ENCODE data around the gene PPP1R13B.

The PPP1R13B gene

DNA sequence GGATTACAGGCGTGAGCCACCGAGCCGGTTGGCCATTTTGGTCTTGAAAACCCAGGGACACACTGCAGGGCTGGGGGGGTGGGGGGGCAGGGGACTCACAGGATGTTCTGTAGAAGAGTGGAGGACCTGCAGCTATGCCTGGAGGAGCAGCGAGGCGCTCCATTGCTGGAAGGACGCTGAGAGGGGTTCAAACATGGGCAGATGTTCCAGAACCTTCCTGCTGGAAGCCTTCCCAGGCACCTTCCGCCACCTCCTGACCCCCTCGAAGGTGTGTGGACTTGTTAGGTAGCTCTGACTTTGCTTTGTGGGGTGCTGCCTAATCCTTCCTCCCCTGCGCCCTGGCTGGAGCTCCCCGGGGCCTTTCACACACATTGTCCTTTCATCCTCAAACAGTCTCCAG is 19.6 kb upstream of the PPP1R13B start:
- Histone ChIP-seq H3K4me1 (ENCODE audit: control insufficient read depth, insufficient read depth, low read length) (no peaks in the 10 kb centered on the region), H3K4me3 (ENCODE audit: low read depth, low read length) (no peak overlapping the region), H3K27me3 (ENCODE audit: control insufficient read depth, insufficient read depth, low read length) (no peaks in the 10 kb centered on the region), H3K9me3 (ENCODE audit: control insufficient read depth, insufficient read depth, low read length) (no peaks in the 10 kb centered on the region), H3K9ac (ENCODE audit: low read depth, low read length) (no peak overlapping the region), H3K36me3 (ENCODE audit: control insufficient read depth, insufficient read depth, low read length) (no peaks in the 10 kb centered on the region)

DNA sequence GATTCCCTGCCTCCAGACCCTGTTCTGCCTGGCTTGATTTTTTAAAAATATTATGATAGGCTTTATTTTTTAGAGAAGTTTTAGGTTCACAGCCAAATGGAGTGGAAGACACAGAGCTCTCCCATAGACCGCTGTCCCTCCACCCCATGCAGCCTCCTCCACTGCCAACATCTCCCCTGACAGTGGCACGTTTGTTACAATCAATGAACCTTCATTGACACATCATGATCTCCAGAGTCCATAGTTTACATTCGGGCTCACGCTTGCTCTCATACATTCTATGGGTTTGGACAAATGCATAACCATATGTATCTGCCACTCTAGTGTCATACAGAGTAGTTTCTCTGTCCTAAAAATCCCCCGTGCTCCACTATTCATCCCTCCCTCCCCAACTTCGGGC is 15.9 kb upstream of the PPP1R13B start:
- Histone ChIP-seq H3K9ac (ENCODE audit: low read depth, low read length) (no peak overlapping the region), H3K4me3 (ENCODE audit: low read depth, low read length) (no peak overlapping the region), H3K4me1 (ENCODE audit: control insufficient read depth, insufficient read depth, low read length) (no peaks in the 10 kb centered on the region), H3K36me3 (ENCODE audit: control insufficient read depth, insufficient read depth, low read length) (no peaks in the 10 kb centered on the region), H3K9me3 (ENCODE audit: control insufficient read depth, insufficient read depth, low read length) (no peaks in the 10 kb centered on the region), H3K27me3 (ENCODE audit: control insufficient read depth, insufficient read depth, low read length) (no peaks in the 10 kb centered on the region)

DNA sequence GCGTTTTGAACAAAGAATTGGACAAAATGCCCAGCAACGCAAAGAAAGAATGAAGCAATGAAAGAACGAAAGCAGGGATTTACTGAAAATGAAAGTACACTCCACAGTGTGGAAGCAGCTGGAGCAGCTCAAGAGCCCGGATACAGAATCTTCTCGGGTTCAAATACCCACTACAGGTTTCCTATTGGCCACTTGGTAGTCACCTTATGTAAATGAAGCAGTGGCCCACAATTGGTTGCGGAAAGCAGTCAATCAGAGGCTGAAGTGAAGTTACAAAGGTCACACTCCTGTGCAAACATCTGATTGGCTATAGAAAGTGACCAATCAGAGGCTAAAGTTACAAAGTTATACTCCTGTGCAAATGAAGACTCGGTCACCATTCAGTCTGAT is 15.0 kb upstream of the PPP1R13B start:
- Histone ChIP-seq H3K36me3 (ENCODE audit: control insufficient read depth, insufficient read depth, low read length) (no peaks in the 10 kb centered on the region), H3K9me3 (ENCODE audit: control insufficient read depth, insufficient read depth, low read length) (no peaks in the 10 kb centered on the region), H3K4me1 (ENCODE audit: control insufficient read depth, insufficient read depth, low read length) (no peaks in the 10 kb centered on the region), H3K9ac (ENCODE audit: low read depth, low read length) (no peak overlapping the region), H3K27me3 (ENCODE audit: control insufficient read depth, insufficient read depth, low read length) (no peaks in the 10 kb centered on the region), H3K4me3 (ENCODE audit: low read depth, low read length) (no peak overlapping the region)

- Histone ChIP-seq H3K4me1 (ENCODE audit: control insufficient read depth, insufficient read depth, low read length) (peaks cover 3% of the 10 kb centered on the region), H3K9ac (ENCODE audit: low read depth, low read length) (no peak overlapping the region), H3K36me3 (ENCODE audit: control insufficient read depth, insufficient read depth, low read length) (no peaks in the 10 kb centered on the region), H3K4me3 (ENCODE audit: low read depth, low read length) (no peak overlapping the region), H3K9me3 (ENCODE audit: control insufficient read depth, insufficient read depth, low read length) (no peaks in the 10 kb centered on the region), H3K27me3 (ENCODE audit: control insufficient read depth, insufficient read depth, low read length) (no peaks in the 10 kb centered on the region)
These were observed 14.3 kb upstream of the PPP1R13B start for GRCh38 chr14:103861413-103862392.

- H3K4me1 ChIP-seq (ENCODE audit: control insufficient read depth, insufficient read depth, low read length), result peaks cover 15% of the 10 kb centered on the region
- no peaks in the 10 kb centered on the region for H3K36me3 ChIP-seq (ENCODE audit: control insufficient read depth, insufficient read depth, low read length)
- no peaks in the 10 kb centered on the region for H3K27me3 ChIP-seq (ENCODE audit: control insufficient read depth, insufficient read depth, low read length)
- no peak overlapping the region for H3K4me3 ChIP-seq (ENCODE audit: low read depth, low read length)
- no peak overlapping the region for H3K9ac ChIP-seq (ENCODE audit: low read depth, low read length)
- no peaks in the 10 kb centered on the region for H3K9me3 ChIP-seq (ENCODE audit: control insufficient read depth, insufficient read depth, low read length)
These were observed 12.2 kb upstream of the PPP1R13B start for GRCh38 chr14:103859416-103860202.

DNA sequence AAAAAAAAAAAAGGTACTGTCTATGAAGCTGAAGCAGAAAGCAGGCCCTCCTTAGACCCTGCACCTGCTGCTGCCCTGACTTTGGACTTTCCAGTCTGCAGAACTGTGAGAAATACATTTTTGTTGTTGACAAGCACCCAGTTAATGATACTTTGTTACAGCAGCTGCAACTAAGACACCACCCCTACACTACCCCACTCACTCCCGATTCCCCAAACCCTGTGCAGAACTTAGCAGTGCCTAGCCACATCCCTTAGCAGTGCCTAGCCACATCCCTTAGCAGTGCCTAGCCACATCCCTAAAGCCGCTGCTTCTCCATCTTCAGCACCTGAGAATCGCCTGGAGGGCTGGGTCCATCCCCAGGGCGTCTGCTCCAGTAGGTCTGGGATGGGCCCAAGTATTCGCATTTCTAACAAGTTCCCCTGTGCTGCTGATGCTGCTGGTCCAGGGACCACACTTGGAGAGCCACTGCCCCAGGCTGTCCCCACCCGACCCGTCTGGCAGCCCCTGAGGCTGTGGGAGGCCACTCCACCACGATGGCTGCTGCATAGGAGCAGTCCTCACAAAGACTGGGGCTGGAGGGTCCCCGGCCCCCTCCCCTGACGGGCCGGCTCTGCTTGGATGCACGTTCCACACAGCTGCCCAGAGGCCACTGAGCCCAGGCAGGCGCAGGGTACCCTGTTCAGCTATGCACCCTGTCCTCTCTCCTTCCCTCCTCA is 10.8 kb upstream of the PPP1R13B start:
- Histone ChIP-seq H3K36me3 (ENCODE audit: control insufficient read depth, insufficient read depth, low read length) (no peaks in the 10 kb centered on the region), H3K4me1 (ENCODE audit: control insufficient read depth, insufficient read depth, low read length) (peaks cover 15% of the 10 kb centered on the region), H3K4me3 (ENCODE audit: low read depth, low read length) (no peak overlapping the region), H3K9me3 (ENCODE audit: control insufficient read depth, insufficient read depth, low read length) (no peaks in the 10 kb centered on the region), H3K27me3 (ENCODE audit: control insufficient read depth, insufficient read depth, low read length) (no peaks in the 10 kb centered on the region), H3K9ac (ENCODE audit: low read depth, low read length) (no peak overlapping the region)

DNA sequence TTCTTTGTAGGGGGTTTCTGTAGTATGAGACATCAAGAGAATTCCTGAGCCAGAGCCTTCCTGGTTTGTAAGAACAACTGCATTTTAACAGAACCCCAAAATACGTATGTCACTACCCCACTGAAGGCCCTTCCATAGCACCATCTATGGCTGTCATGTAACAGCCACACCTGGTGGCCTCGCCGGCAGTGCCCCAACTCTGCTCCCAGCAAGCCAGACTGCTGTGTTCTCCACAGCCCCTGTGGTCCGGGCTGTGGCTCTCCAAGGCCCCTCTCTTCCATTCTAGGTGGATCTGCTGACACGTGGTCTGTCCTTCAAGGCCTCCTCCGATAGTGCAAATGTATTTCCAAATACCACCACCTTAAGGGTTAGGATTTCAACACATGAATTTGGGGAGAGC is 9.9 kb upstream of the PPP1R13B start:
- Histone ChIP-seq H3K9ac (ENCODE audit: low read depth, low read length) (no peak overlapping the region), H3K4me1 (ENCODE audit: control insufficient read depth, insufficient read depth, low read length) (peaks cover 15% of the 10 kb centered on the region), H3K4me3 (ENCODE audit: low read depth, low read length) (no peak overlapping the region), H3K27me3 (ENCODE audit: control insufficient read depth, insufficient read depth, low read length) (no peaks in the 10 kb centered on the region), H3K36me3 (ENCODE audit: control insufficient read depth, insufficient read depth, low read length) (no peaks in the 10 kb centered on the region), H3K9me3 (ENCODE audit: control insufficient read depth, insufficient read depth, low read length) (no peaks in the 10 kb centered on the region)

DNA sequence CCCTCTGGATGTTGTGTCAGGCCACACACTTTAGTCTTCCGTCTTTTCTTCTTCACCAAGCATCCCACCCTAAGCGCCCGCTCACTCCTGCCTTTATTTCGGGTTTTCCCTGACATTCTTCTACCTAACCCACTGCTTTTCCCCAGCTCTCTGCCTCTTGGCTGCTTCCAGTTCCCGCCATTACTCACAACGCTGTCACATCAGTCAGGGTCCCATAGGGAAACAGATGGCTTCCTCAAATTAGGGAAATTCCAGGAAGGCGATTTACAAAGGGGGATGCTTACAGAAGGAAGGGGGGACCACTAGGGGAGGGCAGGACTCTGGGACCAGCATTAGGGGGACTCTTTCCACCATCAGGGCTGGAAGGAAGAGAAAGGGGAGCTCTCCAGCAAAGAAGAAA is 9.2 kb upstream of the PPP1R13B start:
- H3K36me3 ChIP-seq (ENCODE audit: control insufficient read depth, insufficient read depth, low read length), result no peaks in the 10 kb centered on the region
- no peaks in the 10 kb centered on the region for H3K9me3 ChIP-seq (ENCODE audit: control insufficient read depth, insufficient read depth, low read length)
- H3K9ac ChIP-seq (ENCODE audit: low read depth, low read length), result no peak overlapping the region
- H3K27me3 ChIP-seq (ENCODE audit: control insufficient read depth, insufficient read depth, low read length), result no peaks in the 10 kb centered on the region
- no peak overlapping the region for H3K4me3 ChIP-seq (ENCODE audit: low read depth, low read length)
- peaks cover 15% of the 10 kb centered on the region for H3K4me1 ChIP-seq (ENCODE audit: control insufficient read depth, insufficient read depth, low read length)

GRCh38 chr14:103856105-103856504 is 8.7 kb upstream of the PPP1R13B start:
- Histone ChIP-seq H3K4me3 (ENCODE audit: low read depth, low read length) (no peak overlapping the region), H3K9ac (ENCODE audit: low read depth, low read length) (no peak overlapping the region), H3K9me3 (ENCODE audit: control insufficient read depth, insufficient read depth, low read length) (no peaks in the 10 kb centered on the region), H3K4me1 (ENCODE audit: control insufficient read depth, insufficient read depth, low read length) (peaks cover 15% of the 10 kb centered on the region), H3K27me3 (ENCODE audit: control insufficient read depth, insufficient read depth, low read length) (no peaks in the 10 kb centered on the region), H3K36me3 (ENCODE audit: control insufficient read depth, insufficient read depth, low read length) (no peaks in the 10 kb centered on the region)

- Histone ChIP-seq H3K9ac (ENCODE audit: low read depth, low read length) (no peak overlapping the region), H3K36me3 (ENCODE audit: control insufficient read depth, insufficient read depth, low read length) (no peaks in the 10 kb centered on the region), H3K27me3 (ENCODE audit: control insufficient read depth, insufficient read depth, low read length) (no peaks in the 10 kb centered on the region), H3K4me1 (ENCODE audit: control insufficient read depth, insufficient read depth, low read length) (peaks cover 15% of the 10 kb centered on the region), H3K4me3 (ENCODE audit: low read depth, low read length) (peak overlapping the region; percentile 30), H3K9me3 (ENCODE audit: control insufficient read depth, insufficient read depth, low read length) (no peaks in the 10 kb centered on the region)
These were observed 8.3 kb upstream of the PPP1R13B start for GRCh38 chr14:103855734-103856095.

GRCh38 chr14:103854822-103855733 is 7.7 kb upstream of the PPP1R13B start:
- Histone ChIP-seq H3K4me3 (ENCODE audit: low read depth, low read length) (peak overlapping the region; percentile 30), H3K9me3 (ENCODE audit: control insufficient read depth, insufficient read depth, low read length) (no peaks in the 10 kb centered on the region), H3K4me1 (ENCODE audit: control insufficient read depth, insufficient read depth, low read length) (peaks cover 15% of the 10 kb centered on the region), H3K36me3 (ENCODE audit: control insufficient read depth, insufficient read depth, low read length) (no peaks in the 10 kb centered on the region), H3K9ac (ENCODE audit: low read depth, low read length) (peak overlapping the region; percentile 60), H3K27me3 (ENCODE audit: control insufficient read depth, insufficient read depth, low read length) (no peaks in the 10 kb centered on the region)

Data from iPS-15b (cell line).